HepG2 (cell line): ENCODE measurements around the gene RPS5. TPM values are rescaled to one million over a fixed set of nuclear protein-coding genes. Genes with fewer than 3 reads are reported as not detected.

Experiments
- ELK4 ChIP-seq: sonication (generic); formaldehyde crosslinking; IDR thresholded peaks from 2 replicates; pipeline ENCODE4 v1.9.0; 2021; ENCODE audit warnings: missing genetic modification reagents, borderline replicate concordance
- EP300 ChIP-seq, 3 experiments: sonication (generic) in 1 of 3; formaldehyde crosslinking in 1 of 3; IDR thresholded peaks; 2 replicates each; pipeline versions ENCODE4 v1.5.1 to v1.6.1; 2011 to 2020; ENCODE audit warnings: low read depth in 2 of 3, low read length in 2 of 3, borderline replicate concordance in 1 of 3, improper control_type of control experiment in 1 of 3, mild to moderate bottlenecking in 1 of 3, missing genetic modification reagents in 1 of 3, moderate library complexity in 1 of 3
- MTA1 ChIP-seq: sonication (generic); formaldehyde crosslinking; IDR thresholded peaks from 2 replicates; pipeline ENCODE4 v1.4.0; 2020; ENCODE audit warnings: missing genetic modification reagents, mild to moderate bottlenecking, borderline replicate concordance
- MXD1 ChIP-seq: sonication (generic); formaldehyde crosslinking; IDR thresholded peaks from 2 replicates; pipeline ENCODE4 v1.4.0; 2020; ENCODE audit warnings: mild to moderate bottlenecking, missing genetic modification reagents
- MXD3 ChIP-seq: IDR thresholded peaks from 2 replicates; pipeline ENCODE4 v1.6.1; 2016; ENCODE audit warnings: mild to moderate bottlenecking, missing biosample characterization, missing genetic modification reagents
- RFXANK ChIP-seq: IDR thresholded peaks from 2 replicates; pipeline ENCODE4 v1.6.1; 2016
- SMARCC2 ChIP-seq: fragments of 450-650 bp; IDR thresholded peaks from 2 replicates; pipeline ENCODE4 v1.6.1; 2017; ENCODE audit warnings: antibody characterized with exemption, mild to moderate bottlenecking
- SMYD3 ChIP-seq: sonication (generic); formaldehyde crosslinking; IDR thresholded peaks from 2 replicates; pipeline ENCODE4 v1.8.1; 2023; ENCODE audit warnings: mild to moderate bottlenecking, missing genetic modification reagents
- TEAD3 ChIP-seq: optimal IDR thresholded peaks from 2 replicates; pipeline ENCODE3; 2016; ENCODE audit warnings: borderline replicate concordance
- ZFP36L2 ChIP-seq: sonication (generic); formaldehyde crosslinking; IDR thresholded peaks from 2 replicates; pipeline ENCODE4 v1.4.0; 2020; ENCODE audit warnings: missing genetic modification reagents
- ZNF124 ChIP-seq: sonication (generic); formaldehyde crosslinking; IDR thresholded peaks from 2 replicates; pipeline ENCODE4 v1.4.0; 2020; ENCODE audit warnings: missing genetic modification reagents
- ZNF17 ChIP-seq: sonication (generic); formaldehyde crosslinking; IDR thresholded peaks from 2 replicates; pipeline ENCODE4 v1.5.0; 2020; ENCODE audit warnings: mild to moderate bottlenecking, missing genetic modification reagents
- ZNF326 ChIP-seq: sonication (generic); formaldehyde crosslinking; IDR thresholded peaks from 2 replicates; pipeline ENCODE4 v1.4.0; 2020; ENCODE audit warnings: missing genetic modification reagents, borderline replicate concordance
- ZNF414 ChIP-seq: sonication (generic); formaldehyde crosslinking; IDR thresholded peaks from 2 replicates; pipeline ENCODE4 v1.5.0; 2020; ENCODE audit warnings: missing genetic modification reagents
- ZNF468 ChIP-seq: sonication (generic); formaldehyde crosslinking; IDR thresholded peaks from 2 replicates; pipeline ENCODE4 v1.8.0; 2022; ENCODE audit warnings: mild to moderate bottlenecking, moderate library complexity, missing genetic modification reagents
- ZNF556 ChIP-seq: sonication (generic); formaldehyde crosslinking; IDR thresholded peaks from 2 replicates; pipeline ENCODE4 v1.4.0; 2020; ENCODE audit warnings: mild to moderate bottlenecking, missing genetic modification reagents, borderline replicate concordance
- ZNF564 ChIP-seq: sonication (generic); formaldehyde crosslinking; IDR thresholded peaks from 2 replicates; pipeline ENCODE4 v1.8.1; 2023; ENCODE audit warnings: mild to moderate bottlenecking, missing genetic modification reagents
- ZNF574 ChIP-seq: sonication (generic); formaldehyde crosslinking; IDR thresholded peaks from 2 replicates; pipeline ENCODE4 v1.4.0; 2020; ENCODE audit warnings: missing genetic modification reagents
- ZNF766 ChIP-seq: sonication (generic); formaldehyde crosslinking; IDR thresholded peaks from 2 replicates; pipeline ENCODE4 v1.5.0; 2020; ENCODE audit warnings: missing genetic modification reagents, borderline replicate concordance
- ZNF775 ChIP-seq: sonication (generic); formaldehyde crosslinking; IDR thresholded peaks from 2 replicates; pipeline ENCODE4 v1.4.0; 2020; ENCODE audit warnings: missing genetic modification reagents, mild to moderate bottlenecking, moderate library complexity, borderline replicate concordance
- ZNF784 ChIP-seq: sonication (generic); formaldehyde crosslinking; IDR thresholded peaks from 2 replicates; pipeline ENCODE4 v1.5.1; 2020; ENCODE audit warnings: missing genetic modification reagents, mild to moderate bottlenecking, borderline replicate concordance
- ZNF792 ChIP-seq: IDR thresholded peaks from 2 replicates; pipeline ENCODE4 v1.6.1; 2016
- ZSCAN25 ChIP-seq: sonication (generic); formaldehyde crosslinking; IDR thresholded peaks from 2 replicates; pipeline ENCODE4 v1.8.0; 2022; ENCODE audit warnings: mild to moderate bottlenecking, missing genetic modification reagents
- polyA plus RNA-seq, 8 experiments: library from polyadenylated mRNA; depleted of rRNA in 3 of 8; stranded (reverse) in 7 of 8; unstranded in 1 of 8; fragments of >200 nt; fragmentation: Illumina TruSeq in 4 of 8; extraction: Trizol in 4 of 8; gene quantifications; 2 replicates each; pipeline versions ENCODE4 v1.2.1 to v1.2.3, GENCODE V29; 2011 to 2016; ENCODE audit warnings: low read depth in 4 of 8, missing spikeins in 1 of 8, mixed read lengths in 1 of 8; ENCODE audit not compliant: insufficient read depth in 1 of 8
- total RNA-seq, 5 experiments: library from RNA; depleted of rRNA; stranded (reverse); fragments of >200 nt; fragmentation: Illumina TruSeq; extraction: Trizol; gene quantifications; 2 replicates each; pipeline ENCODE4 v1.2.3, GENCODE V29; 2016; ENCODE audit warnings: low read depth in 1 of 5

RPS5 gene
- total and polyA plus RNA-seq, 2 of the 13 experiments (the other 11 are each of a cell fraction or from before 2014, with no cell fraction given) = 1,544 to 4,408 TPM

GRCh38 chr19:58386576-58387337 is at the start of gene RPS5 (continued):
- TF ChIP-seq SMARCC2 (no peak), TEAD3 (no peak), RFXANK (no peak; the same call in 1 of the 2 replicates), ZNF414 (CRISPR knock-in tag) (0 out of 2 replicates have a peak, but pooled peaks have one; percentile 38), ZNF468 (CRISPR knock-in tag) (peak; percentile 67; the same call in 1 of the 2 replicates), MXD1 (CRISPR knock-in tag) (peak; percentile 81), ZFP36L2 (CRISPR knock-in tag) (no peak), ZNF784 (CRISPR knock-in tag) (0 out of 2 replicates have a peak, but pooled peaks have one; percentile 22), ZNF574 (CRISPR knock-in tag) (peak; percentile 92), EP300 (IDR thresholded peaks at IDR 0.05; ENCODE audit: low read depth in 2 of 2, low read length in 2 of 2) (no peak), EP300 (CRISPR knock-in tag; IDR thresholded peaks at IDR 0.05; ENCODE audit: borderline replicate concordance) (no peak), ZNF326 (CRISPR knock-in tag) (no peak), SMYD3 (no peak), MXD3 (CRISPR knock-in tag) (peak; percentile 41), ZNF766 (peak; percentile 54; the same call in 1 of the 2 replicates), ZNF556 (CRISPR knock-in tag) (no peak; the same call in 1 of the 2 replicates), MTA1 (peak; percentile 35; the same call in 1 of the 2 replicates), ZNF564 (CRISPR knock-in tag) (no peak), ELK4 (no peak), ZNF792 (CRISPR knock-in tag) (0 out of 2 replicates have a peak, but pooled peaks have one; percentile 21), ZNF775 (CRISPR knock-in tag) (no peak; the same call in 1 of the 2 replicates), ZNF124 (peak; percentile 49; the same call in 1 of the 2 replicates), ZNF17 (CRISPR knock-in tag) (no peak), ZSCAN25 (CRISPR knock-in tag) (peak; percentile 23; the same call in 1 of the 2 replicates)
